HG03103 (cell line): ENCODE measurements around the gene UNK.

Experiments used
- ATAC-seq: cut with Tn5 transposase; IDR thresholded peaks from one replicate; pipeline ENCODE4 v1.9.1; 2021; ENCODE audit warnings: low read depth; ENCODE audit not compliant: unreplicated experiment

UNK gene

GRCh38 chr17:75830164-75831031 lies 45.8 kb downstream of the UNK start:
- no peak for ATAC-seq

DNA sequence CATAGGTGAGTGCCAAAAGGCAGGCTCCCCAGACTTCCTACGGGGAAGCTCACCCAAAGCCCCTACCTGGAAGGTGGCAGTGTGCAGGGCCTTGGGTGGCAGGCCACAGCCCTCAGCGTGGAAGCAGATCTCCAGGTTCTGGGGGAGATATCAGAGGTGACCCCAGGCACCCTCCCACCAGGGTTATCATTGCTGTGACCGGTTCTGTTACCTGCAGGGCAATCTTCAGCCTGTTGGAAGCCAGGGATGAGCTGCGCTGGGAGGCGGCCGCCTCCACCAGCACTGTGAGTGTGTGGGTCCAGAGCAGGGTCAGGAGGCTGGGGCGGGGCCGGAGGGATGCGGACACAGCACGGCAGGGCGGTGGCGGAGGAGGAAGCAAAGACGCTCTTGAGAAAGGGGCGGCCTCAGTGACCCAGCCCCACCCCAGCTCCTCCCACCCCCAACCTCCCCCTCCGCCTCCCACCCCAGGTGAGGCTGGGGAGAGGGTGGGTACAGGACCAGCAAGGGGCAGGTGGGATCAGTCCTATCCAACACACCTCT lies 46.5 kb downstream of the UNK start:
- ATAC-seq: no peak

GRCh38 chr17:75832164-75832651 lies 47.6 kb downstream of the UNK start:
- no peak for ATAC-seq

DNA sequence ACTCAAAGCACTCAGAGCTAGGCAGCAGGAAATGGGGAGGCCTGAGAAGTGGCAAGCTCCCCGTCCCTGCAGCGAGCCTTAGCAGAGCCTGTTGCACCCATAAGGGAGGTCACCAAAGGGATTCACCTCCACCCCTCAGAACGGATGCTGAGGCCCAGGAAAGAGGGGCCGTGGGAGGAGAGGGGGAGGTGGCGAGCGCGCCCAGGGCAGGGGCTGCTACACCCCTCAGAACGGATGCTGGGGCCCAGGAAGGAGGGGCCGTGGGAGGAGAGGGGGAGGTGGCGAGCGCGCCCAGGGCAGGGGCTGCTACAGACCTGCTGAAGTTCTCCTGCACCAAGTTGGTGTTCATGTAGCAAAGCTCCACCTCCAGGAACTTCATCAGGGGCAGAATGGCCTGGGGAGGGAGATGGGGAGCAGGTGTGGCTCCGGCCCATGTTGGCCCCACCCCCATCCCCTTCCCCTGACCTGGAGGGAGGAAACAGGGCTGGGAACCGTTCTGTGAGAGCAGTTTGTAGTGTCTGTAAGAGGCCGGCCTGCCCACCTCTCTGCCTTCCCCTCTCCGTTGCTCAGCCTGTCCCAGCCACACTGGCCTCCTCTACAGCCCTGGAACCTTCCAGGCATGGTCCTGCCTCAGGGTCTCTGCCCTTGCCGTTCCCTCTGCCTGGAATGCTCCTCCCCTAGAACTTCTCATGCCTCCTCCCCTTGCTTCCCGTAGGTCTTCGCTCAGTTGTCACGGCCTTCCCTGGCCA lies 48.2 kb downstream of the UNK start:
- no peak for ATAC-seq

DNA sequence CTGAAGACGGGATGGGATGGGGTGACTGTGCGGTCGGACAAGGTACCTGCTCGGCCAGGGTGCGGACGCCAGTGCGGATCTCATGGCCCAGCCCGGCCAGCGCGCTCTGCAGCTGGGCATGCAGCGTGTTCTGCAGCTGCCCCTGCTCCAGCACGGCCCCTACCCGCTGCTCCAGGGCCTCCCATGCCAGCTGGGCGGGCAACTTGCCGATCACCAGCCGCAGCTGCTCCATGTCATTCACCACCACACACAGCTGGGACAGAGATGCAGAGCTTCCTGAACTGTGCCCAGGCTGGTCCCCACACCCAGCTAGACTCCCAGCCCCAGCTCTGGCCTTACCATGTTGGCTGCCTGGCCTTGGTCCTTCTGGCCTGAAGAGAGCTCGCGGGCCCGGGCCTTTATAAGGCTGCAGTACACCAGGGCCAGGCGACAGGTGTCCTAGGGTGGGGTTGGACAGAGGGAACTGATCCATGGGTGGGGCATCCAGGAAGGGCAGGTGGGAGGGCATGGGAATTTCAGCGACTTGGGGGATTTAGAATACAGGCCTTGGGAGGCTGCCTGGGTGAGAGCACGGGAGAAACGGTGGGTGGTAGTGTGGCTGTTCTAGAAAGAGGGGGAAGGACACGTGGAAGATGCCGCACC lies 49.8 kb downstream of the UNK start:
- ATAC-seq: no peak

GRCh38 chr17:75834928-75835653 lies 50.5 kb downstream of the UNK start:
- ATAC-seq: no peak

- no peak for ATAC-seq
Observed at GRCh38 chr17:75835654-75835987, 51.0 kb downstream of the UNK start.

GRCh38 chr17:75836605-75837004 lies 52.0 kb downstream of the UNK start:
- ATAC-seq: no peak

DNA sequence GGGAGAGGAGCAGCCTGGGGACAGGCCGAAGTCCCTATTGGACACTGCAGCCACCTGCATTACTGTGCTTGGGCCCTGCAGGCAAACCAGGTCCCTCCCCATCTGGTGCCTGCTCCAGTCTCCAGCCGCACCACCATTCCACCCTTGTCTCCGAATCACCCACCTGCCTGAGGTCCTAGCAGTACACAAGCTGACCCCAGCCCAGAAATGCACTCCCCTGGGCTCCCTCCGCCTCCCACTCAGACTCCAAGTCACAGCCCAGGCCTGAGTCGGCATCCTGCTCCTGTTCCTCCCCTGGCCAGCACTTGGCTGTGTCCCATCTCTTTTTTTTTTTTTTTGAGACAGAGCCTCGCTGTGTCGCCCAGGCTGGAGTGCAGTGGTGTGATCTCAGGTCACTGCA lies 53.3 kb downstream of the UNK start:
- no peak for ATAC-seq

DNA sequence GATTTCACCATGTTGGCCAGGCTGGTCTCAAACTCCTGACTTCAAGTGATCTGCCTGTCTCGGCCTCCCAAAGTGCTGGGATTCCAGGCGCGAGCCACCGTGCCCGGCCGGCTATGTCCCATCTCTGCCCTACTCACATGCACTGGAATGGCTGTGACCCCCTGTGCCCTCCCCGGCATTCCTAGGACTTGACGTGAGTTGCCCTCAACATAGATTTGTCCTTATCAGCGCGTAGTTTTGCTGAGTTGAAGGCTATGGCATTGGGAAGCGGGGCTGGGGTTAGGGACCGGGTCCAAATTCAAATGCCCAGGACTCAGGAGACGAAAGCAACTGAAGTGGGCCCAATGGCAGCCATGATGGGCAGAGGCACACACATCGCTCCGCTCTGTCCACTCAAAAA lies 53.8 kb downstream of the UNK start:
- ATAC-seq: no peak

GRCh38 chr17:75839942-75840798 lies 55.6 kb downstream of the UNK start:
- ATAC-seq: no peak

- ATAC-seq: no peak
Observed at GRCh38 chr17:75840799-75841164, 56.2 kb downstream of the UNK start.

- ATAC-seq: no peak
Observed at GRCh38 chr17:75842411-75842810, 57.8 kb downstream of the UNK start.

GRCh38 chr17:75842963-75843576 lies 58.5 kb downstream of the UNK start:
- ATAC-seq: no peak

- ATAC-seq: no peak
Observed at GRCh38 chr17:75843577-75844529, 59.2 kb downstream of the UNK start, which contains the start of gene UNC13D. UNC13D (minus strand) TSS chr17:75844404; CDS start chr17:75844337, 67 bp downstream.

GRCh38 chr17:75844530-75845057 lies 60.0 kb downstream of the UNK start:
- ATAC-seq: peak; percentile 7

GRCh38 chr17:75845058-75845711 lies 60.6 kb downstream of the UNK start:
- ATAC-seq: peak; percentile 69
